H1 (cell line): Measurements from ENCODE around the gene GRM4. TPM values are rescaled to one million over a fixed set of nuclear protein-coding genes. Genes with fewer than 3 reads are reported as not detected.

ENCODE experiments used
- CTCF ChIA-PET: fragments of 300-600 bp; sonication (Branson Sonifier 250); formaldehyde crosslinking; loops from one replicate; lab custom pipeline; 2021; ENCODE audit not compliant: partially characterized antibody; lab: Charles Lee
- POLR2A ChIA-PET: fragments of 300-600 bp; sonication (Branson Sonifier 250); formaldehyde crosslinking; loops from one replicate; lab custom pipeline; 2021; ENCODE audit warnings: inconsistent platforms; ENCODE audit not compliant: partially characterized antibody; lab: Charles Lee
- DNase-seq, 2 experiments: peaks; one replicate each; pipeline versions ENCODE4 v3.0.0 to v3.0.0-alpha.2; 2010 to 2022; ENCODE audit warnings: low spot score in 2 of 2, low read depth in 1 of 2, mixed read lengths in 1 of 2
- FAIRE-seq: peaks from 2 replicates; lab custom pipeline; 2011; peaks lifted over from hg19 to GRCh38; lab: Jason Lieb, UNC
- H2AFZ ChIP-seq: 2 replicates; pipeline ENCODE4 v1.8.1; 2012; ENCODE audit warnings: low read length, inconsistent platforms
- H2AK5ac ChIP-seq: 2 replicates; pipeline ENCODE4 v1.6.1; 2013; ENCODE audit warnings: low read depth, low read length
- H2BK120ac ChIP-seq: replicated peaks from 2 replicates; pipeline ENCODE3; 2013; ENCODE audit warnings: low read depth, low read length, inconsistent platforms
- H2BK12ac ChIP-seq: 2 replicates; pipeline ENCODE4 v1.6.1; 2013; ENCODE audit warnings: low read depth, low read length
- H2BK15ac ChIP-seq: 2 replicates; pipeline ENCODE4 v1.6.1; 2013; ENCODE audit warnings: low read length
- H2BK20ac ChIP-seq: 2 replicates; pipeline ENCODE4 v1.6.1; 2013; ENCODE audit warnings: low read length
- H2BK5ac ChIP-seq: 2 replicates; pipeline ENCODE4 v1.6.1; 2013; ENCODE audit warnings: low read depth, low read length
- H3K14ac ChIP-seq: 2 replicates; pipeline ENCODE4 v1.6.1; 2013; ENCODE audit warnings: inconsistent platforms; ENCODE audit not compliant: insufficient read length
- H3K18ac ChIP-seq: 2 replicates; pipeline ENCODE4 v1.6.1; 2013; ENCODE audit warnings: low read length; ENCODE audit errors: extremely low read depth
- H3K23ac ChIP-seq: 2 replicates; pipeline ENCODE4 v1.6.1; 2013; ENCODE audit warnings: inconsistent platforms; ENCODE audit not compliant: insufficient read length
- H3K23me2 ChIP-seq: 2 replicates; pipeline ENCODE4 v1.6.1; 2013; ENCODE audit warnings: low read depth, low read length
- H3K27ac ChIP-seq: 2 replicates; pipeline ENCODE4 v1.6.1; 2011; ENCODE audit warnings: low read depth, low read length, inconsistent platforms
- H3K27me3 ChIP-seq, 4 experiments: replicated peaks in 1 of 4; 1 replicate in 1 of 4; 2 replicates in 3 of 4; pipeline versions ENCODE4 v1.6.1 to v1.8.1; 2011 to 2013; ENCODE audit warnings: low read length in 3 of 4, mild to moderate bottlenecking in 3 of 4, inconsistent platforms in 2 of 4, mixed read lengths in 2 of 4, moderate library complexity in 1 of 4; ENCODE audit not compliant: control insufficient read depth in 3 of 4, insufficient read depth in 3 of 4; ENCODE audit errors: extremely low read depth in 1 of 4
- H3K36me3 ChIP-seq, 4 experiments: 2 replicates each; pipeline versions ENCODE4 v1.6.1 to v1.8.1; 2011 to 2013; ENCODE audit warnings: mild to moderate bottlenecking in 4 of 4, low read length in 3 of 4, moderate library complexity in 2 of 4, control low read depth in 1 of 4, inconsistent platforms in 1 of 4; ENCODE audit not compliant: insufficient read depth in 4 of 4, control insufficient read depth in 2 of 4
- H3K4ac ChIP-seq: replicated peaks from 2 replicates; pipeline ENCODE3; 2013; ENCODE audit warnings: low read length, low read depth, mixed read lengths, inconsistent platforms; ENCODE audit not compliant: insufficient read length
- H3K4me1 ChIP-seq, 4 experiments: replicated peaks in 1 of 4; 1 replicate in 1 of 4; 2 replicates in 3 of 4; pipeline versions ENCODE4 v1.6.1 to v1.8.1; 2011 to 2013; ENCODE audit warnings: low read length in 3 of 4, inconsistent platforms in 2 of 4, mixed read lengths in 1 of 4; ENCODE audit not compliant: insufficient read depth in 4 of 4, control insufficient read depth in 3 of 4
- H3K4me2 ChIP-seq, 2 experiments: 2 replicates each; pipeline versions ENCODE4 v1.6.1 to v1.8.1; 2011 to 2013; ENCODE audit warnings: low read depth in 2 of 2, low read length in 2 of 2, control low read depth in 1 of 2, inconsistent platforms in 1 of 2, mild to moderate bottlenecking in 1 of 2; ENCODE audit not compliant: insufficient read depth in 1 of 2
- H3K4me3 ChIP-seq, 4 experiments: fragments of 200-600, 300-600 bp in 1 of 4; sonication (generic), shearing (Covaris generic), sonication (Bioruptor Twin) in 1 of 4; 2 replicates each; pipeline versions ENCODE4 v1.5.1 to v1.8.1; 2011 to 2016; ENCODE audit warnings: low read length in 4 of 4, low read depth in 3 of 4, control low read depth in 2 of 4, inconsistent platforms in 2 of 4, mild to moderate bottlenecking in 2 of 4, mixed read lengths in 1 of 4, moderate library complexity in 1 of 4; ENCODE audit not compliant: insufficient read depth in 2 of 4; ENCODE audit errors: extremely low read depth in 1 of 4
- H3K56ac ChIP-seq: replicated peaks from 2 replicates; pipeline ENCODE3; 2013; ENCODE audit warnings: low read depth, mild to moderate bottlenecking, mixed read lengths, low read length, inconsistent platforms; ENCODE audit not compliant: insufficient read length
- H3K79me1 ChIP-seq: 2 replicates; pipeline ENCODE4 v1.6.1; 2013; ENCODE audit warnings: low read depth, low read length, control low read depth
- H3K79me2 ChIP-seq, 2 experiments: 2 replicates each; pipeline versions ENCODE4 v1.6.1 to v1.8.1; 2012 to 2013; ENCODE audit warnings: low read length in 2 of 2, mild to moderate bottlenecking in 2 of 2, inconsistent platforms in 1 of 2; ENCODE audit not compliant: insufficient read depth in 2 of 2, control insufficient read depth in 1 of 2
- H3K9ac ChIP-seq, 4 experiments: replicated peaks in 1 of 4; 1 replicate in 1 of 4; 2 replicates in 3 of 4; pipeline versions ENCODE4 v1.6.1 to v1.8.1; 2011 to 2013; ENCODE audit warnings: low read depth in 3 of 4, low read length in 3 of 4, control low read depth in 2 of 4, mild to moderate bottlenecking in 2 of 4, moderate library complexity in 2 of 4, inconsistent platforms in 1 of 4; ENCODE audit errors: extremely low read depth in 1 of 4
- H3K9me3 ChIP-seq, 2 experiments: 2 replicates each; pipeline versions ENCODE4 v1.6.1 to v1.8.1; 2012 to 2013; ENCODE audit warnings: mild to moderate bottlenecking in 2 of 2, moderate library complexity in 2 of 2, control low read depth in 1 of 2, inconsistent platforms in 1 of 2, low read depth in 1 of 2, low read length in 1 of 2, mixed read lengths in 1 of 2; ENCODE audit not compliant: insufficient read depth in 2 of 2
- H4K20me1 ChIP-seq, 2 experiments: replicated peaks in 1 of 2; 2 replicates each; pipeline versions ENCODE3 to v1.8.1; 2011 to 2013; ENCODE audit warnings: inconsistent platforms in 2 of 2, low read length in 2 of 2, mild to moderate bottlenecking in 1 of 2; ENCODE audit not compliant: insufficient read depth in 2 of 2, control insufficient read depth in 1 of 2
- H4K5ac ChIP-seq: 2 replicates; pipeline ENCODE4 v1.6.1; 2013; ENCODE audit warnings: low read length, low read depth, mixed read lengths, inconsistent platforms; ENCODE audit not compliant: insufficient read length
- H4K8ac ChIP-seq: 2 replicates; pipeline ENCODE4 v1.8.0; 2013; ENCODE audit warnings: mild to moderate bottlenecking, moderate library complexity, low read length, inconsistent platforms; ENCODE audit not compliant: insufficient read depth; ENCODE audit errors: extremely low read depth
- H4K91ac ChIP-seq: replicated peaks from 2 replicates; pipeline ENCODE3; 2013; ENCODE audit warnings: low read length, mixed read lengths, inconsistent platforms; ENCODE audit not compliant: insufficient read length
- ASH2L ChIP-seq: fragments of 200-600, 300-600 bp; sonication (generic); IDR thresholded peaks from one replicate; pipeline ENCODE4 v1.7.1; 2017; ENCODE audit warnings: low read length
- EGR1 ChIP-seq: IDR thresholded peaks from 2 replicates; pipeline ENCODE4 v1.6.1; 2011; ENCODE audit warnings: low read depth, low read length, borderline replicate concordance
- EP300 ChIP-seq, 2 experiments: IDR thresholded peaks; 1 replicate in 1 of 2; 2 replicates in 1 of 2; pipeline ENCODE4 v1.6.1; 2011 to 2012; ENCODE audit warnings: low read depth in 2 of 2, low read length in 2 of 2, mild to moderate bottlenecking in 2 of 2, borderline replicate concordance in 1 of 2, inconsistent platforms in 1 of 2, moderate library complexity in 1 of 2
- FOSL1 ChIP-seq: IDR thresholded peaks from 2 replicates; pipeline ENCODE4 v1.6.1; 2011; ENCODE audit warnings: mild to moderate bottlenecking, low read depth, low read length, moderate library complexity; ENCODE audit not compliant: insufficient read depth
- JUN ChIP-seq: IDR thresholded peaks from 2 replicates; pipeline ENCODE4 v1.6.1; 2011; ENCODE audit warnings: low read depth, mild to moderate bottlenecking, improper control_type of control experiment, low read length
- MAFK ChIP-seq: IDR thresholded peaks from 2 replicates; pipeline ENCODE4 v1.6.1; 2012; ENCODE audit warnings: low read depth, mild to moderate bottlenecking, improper control_type of control experiment, low read length
- POLR2AphosphoS5 ChIP-seq: IDR thresholded peaks from 2 replicates; pipeline ENCODE4 v1.6.1; 2011; ENCODE audit warnings: low read depth, low read length
- SIN3A ChIP-seq, 2 experiments: IDR thresholded peaks in 1 of 2; conservative IDR thresholded peaks in 1 of 2; 2 replicates each; pipeline ENCODE4 v1.6.1; 2011 to 2012; ENCODE audit warnings: low read length in 2 of 2, improper control_type of control experiment in 1 of 2, low read depth in 1 of 2, mild to moderate bottlenecking in 1 of 2
- WGBS, 2 experiments: shearing (Covaris generic) in 1 of 2; methylation state at CpG; one replicate each; pipeline versions ENCODE4 v1.1.6 to v1.1.7; 2013 to 2015; ENCODE audit warnings: low lambda C conversion rate in 2 of 2, mixed read lengths in 2 of 2, inconsistent platforms in 1 of 2, low coverage in 1 of 2, missing lambda C conversion rate in 1 of 2; ENCODE audit not compliant: insufficient replicate concordance in 2 of 2, insufficient coverage in 1 of 2, insufficient read length in 1 of 2; ENCODE audit errors: extremely low coverage in 1 of 2, missing lambda C conversion rate in 1 of 2; 5-methylcytosine and 5-hydroxymethylcytosine counted together
- polyA plus RNA-seq, 7 experiments: library from polyadenylated mRNA; depleted of rRNA in 3 of 7; stranded (reverse) in 5 of 7; unstranded in 2 of 7; fragments of >200 nt in 5 of 7; fragments of 200-250 nt in 2 of 7; gene quantifications; 1 replicate in 5 of 7; 2 replicates in 1 of 7; 4 replicates in 1 of 7; pipeline versions ENCODE4 v1.2.1 to v1.2.3, GENCODE V29; 2011 to 2013; ENCODE audit warnings: missing spikeins in 2 of 7, mixed read lengths in 2 of 7
- total RNA-seq: library from RNA; stranded (reverse); fragmentation: NEBNext Ultra II Directional; extraction: Animal tissue kit (Norgen Biotek cat#: 25700); gene quantifications from 2 replicates; pipeline ENCODE4 v1.2.1, GENCODE V29; 2021

Gene GRM4
- total and polyA plus RNA-seq, 2 of the 8 experiments (the other 6 are each of a cell fraction or from before 2014, with no cell fraction given), result 19.6 to 21.5 TPM

DNA sequence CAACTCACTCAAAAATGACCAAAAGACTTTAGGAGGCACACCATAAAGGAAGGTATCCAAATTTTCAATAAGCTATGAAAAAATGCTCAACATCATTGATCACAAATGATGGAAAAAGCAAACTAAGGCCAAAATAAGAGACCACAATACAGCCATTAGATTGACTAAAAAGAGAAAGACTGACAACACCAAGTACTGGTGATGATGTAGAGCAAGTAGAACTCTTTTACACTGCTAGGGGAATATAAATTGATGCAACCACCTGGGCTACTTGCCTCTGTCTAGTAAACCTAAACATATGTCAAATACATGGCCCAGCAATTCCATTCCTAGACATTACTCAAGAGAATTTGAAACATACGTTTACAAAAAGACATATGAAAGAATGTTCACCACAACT lies 148.6 kb downstream of the GRM4 start:
- Histone ChIP-seq H3K4me2 (no peak overlapping the region), H3K56ac (no peak overlapping the region), H3K14ac (no peak overlapping the region), H3K4me1 (peaks cover 0 to 7% (median 1%) of the 10 kb centered on the region in 4 experiments; a peak in 4 of 7 replicates), H2BK12ac (no peak overlapping the region), H3K36me3 (no peaks in the 10 kb centered on the region), H3K79me1 (no peaks in the 10 kb centered on the region), H4K91ac (no peak overlapping the region), H2BK15ac (no peak overlapping the region), H4K8ac (no peak overlapping the region), H2AFZ (no peak overlapping the region), H2AK5ac (no peak overlapping the region), H3K27me3 (peaks cover 0 to 17% (median 4%) of the 10 kb centered on the region in 4 experiments; a peak in 4 of 7 replicates), H2BK120ac (no peak overlapping the region), H3K9ac (no peak overlapping the region), H3K23me2 (no peaks in the 10 kb centered on the region), H2BK20ac (no peak overlapping the region), H3K4ac (no peak overlapping the region), H3K4me3 (no peak overlapping the region), H4K5ac (no peak overlapping the region), H4K20me1 (no peaks in the 10 kb centered on the region), H3K9me3 (no peaks in the 10 kb centered on the region), H3K18ac (no peak overlapping the region), H3K27ac (no peak overlapping the region), H3K79me2 (no peaks in the 10 kb centered on the region), H2BK5ac (no peak overlapping the region), H3K23ac (no peak overlapping the region)
- FAIRE-seq (no peak), DNase-seq (no peak)
- WGBS, 2 experiments, result 95% methylated on average over 1 of the region's 1 CpG; no CpG with 5 or more reads in 1 of the 2 experiments
- ChIA-PET CTCF (no interaction called here), POLR2A (no interaction called here)
- TF ChIP-seq POLR2AphosphoS5 (no peak), JUN (no peak), FOSL1 (no peak), SIN3A (conservative IDR thresholded peaks at IDR 0.05 in 1 of 2, IDR thresholded peaks at IDR 0.05 in 1 of 2; ENCODE audit: low read depth in 1 of 2, low read length in 2 of 2) (no peak), EP300 (IDR thresholded peaks at IDR 0.05; ENCODE audit: borderline replicate concordance in 1 of 2, low read depth in 2 of 2, low read length in 2 of 2) (no peak), MAFK (no peak), EGR1 (no peak), ASH2L (no peak)
